Fibroblast of lung (primary cell): ENCODE results near the gene KIRREL3.

Experiments
- EZH2 ChIP-seq: IDR thresholded peaks from 2 replicates; pipeline ENCODE4 v1.5.1; 2012; ENCODE audit warnings: low read length, control low read depth, mild to moderate bottlenecking; ENCODE audit errors: missing control alignments
- TF ChIP-seq, protein P1 (sequence below), 2 donors: IDR thresholded peaks in 1 of 2; conservative IDR thresholded peaks in 1 of 2; 1 replicate in 1 of 2; 2 replicates in 1 of 2; pipeline ENCODE4 v1.5.1; 2011 to 2012; ENCODE audit warnings: low read length in 2 of 2, control low read depth in 1 of 2, inconsistent platforms in 1 of 2, low read depth in 1 of 2, mild to moderate bottlenecking in 1 of 2

DNA sequence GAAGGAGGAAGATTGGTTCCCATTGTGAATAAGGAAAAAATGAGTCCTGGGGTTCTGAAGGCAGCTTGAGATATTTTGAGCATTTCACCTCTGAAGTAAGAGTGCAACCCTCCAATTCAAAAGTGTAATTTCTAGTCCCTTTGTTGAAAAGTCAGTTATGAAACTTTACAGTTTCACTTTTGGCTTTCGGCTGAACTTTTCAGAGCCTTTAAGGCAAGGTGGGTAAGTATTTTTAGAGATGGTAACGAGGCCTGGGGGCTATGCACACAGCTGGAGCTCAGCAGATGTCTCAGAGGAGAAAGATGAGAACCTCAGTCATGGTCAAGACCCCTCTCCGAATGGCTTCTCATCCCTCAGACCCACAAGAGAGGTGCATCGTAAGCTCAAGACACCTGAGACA, 267.6 kb downstream of the KIRREL3 start:
- TF ChIP-seq, protein P1, sequence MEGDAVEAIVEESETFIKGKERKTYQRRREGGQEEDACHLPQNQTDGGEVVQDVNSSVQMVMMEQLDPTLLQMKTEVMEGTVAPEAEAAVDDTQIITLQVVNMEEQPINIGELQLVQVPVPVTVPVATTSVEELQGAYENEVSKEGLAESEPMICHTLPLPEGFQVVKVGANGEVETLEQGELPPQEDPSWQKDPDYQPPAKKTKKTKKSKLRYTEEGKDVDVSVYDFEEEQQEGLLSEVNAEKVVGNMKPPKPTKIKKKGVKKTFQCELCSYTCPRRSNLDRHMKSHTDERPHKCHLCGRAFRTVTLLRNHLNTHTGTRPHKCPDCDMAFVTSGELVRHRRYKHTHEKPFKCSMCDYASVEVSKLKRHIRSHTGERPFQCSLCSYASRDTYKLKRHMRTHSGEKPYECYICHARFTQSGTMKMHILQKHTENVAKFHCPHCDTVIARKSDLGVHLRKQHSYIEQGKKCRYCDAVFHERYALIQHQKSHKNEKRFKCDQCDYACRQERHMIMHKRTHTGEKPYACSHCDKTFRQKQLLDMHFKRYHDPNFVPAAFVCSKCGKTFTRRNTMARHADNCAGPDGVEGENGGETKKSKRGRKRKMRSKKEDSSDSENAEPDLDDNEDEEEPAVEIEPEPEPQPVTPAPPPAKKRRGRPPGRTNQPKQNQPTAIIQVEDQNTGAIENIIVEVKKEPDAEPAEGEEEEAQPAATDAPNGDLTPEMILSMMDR (conservative IDR thresholded peaks at IDR 0.05 in 1 of 2, IDR thresholded peaks at IDR 0.05 in 1 of 2; ENCODE audit: low read depth in 1 of 2, low read length in 2 of 2), result no peak
- no peak for TF ChIP-seq EZH2
